GM23248 (cell line): ENCODE measurements around the gene NAALADL2. TPM values are rescaled to one million over a fixed set of nuclear protein-coding genes. Genes with fewer than 3 reads are reported as not detected.

Experiments used
- DNase-seq: peaks from one replicate; pipeline ENCODE4 v3.0.0-alpha.2; 2015
- H2AFZ ChIP-seq: fragments of 200-600 bp; sonication (generic); 2 replicates; pipeline ENCODE4 v1.6.1; 2016; ENCODE audit warnings: antibody characterized with exemption
- H3F3A ChIP-seq: fragments of 200-600 bp; sonication (generic); 2 replicates; pipeline ENCODE4 v1.6.1; 2016; ENCODE audit warnings: mild to moderate bottlenecking, antibody characterized with exemption, mixed run types; ENCODE audit not compliant: insufficient read depth
- H3K27ac ChIP-seq: fragments of 200-600 bp; sonication (generic); 2 replicates; pipeline ENCODE4 v1.5.1; 2016; ENCODE audit warnings: mild to moderate bottlenecking
- H3K27me3 ChIP-seq: fragments of 200-600 bp; sonication (generic); replicated peaks from 2 replicates; pipeline ENCODE4 v1.6.1; 2016; ENCODE audit warnings: mild to moderate bottlenecking; ENCODE audit not compliant: insufficient read depth
- H3K36me3 ChIP-seq: fragments of 200-600 bp; sonication (generic); 2 replicates; pipeline ENCODE4 v1.6.1; 2016; ENCODE audit warnings: low read depth, mild to moderate bottlenecking
- H3K4me1 ChIP-seq: fragments of 200-600 bp; sonication (generic); 2 replicates; pipeline ENCODE4 v1.6.1; 2016; ENCODE audit warnings: mild to moderate bottlenecking; ENCODE audit not compliant: insufficient read depth
- H3K4me2 ChIP-seq: fragments of 200-600 bp; sonication (generic); one replicate; pipeline ENCODE4 v1.6.1; 2016; ENCODE audit warnings: mild to moderate bottlenecking; ENCODE audit not compliant: unreplicated experiment
- H3K4me3 ChIP-seq: fragments of 200-600 bp; sonication (generic); 2 replicates; pipeline ENCODE4 v1.5.1; 2016; ENCODE audit warnings: mild to moderate bottlenecking
- H3K79me2 ChIP-seq: fragments of 200-600 bp; sonication (generic); 2 replicates; pipeline ENCODE4 v1.6.1; 2016; ENCODE audit warnings: mild to moderate bottlenecking; ENCODE audit not compliant: insufficient read depth
- H3K9ac ChIP-seq: fragments of 200-600 bp; sonication (generic); 2 replicates; pipeline ENCODE4 v1.6.1; 2016; ENCODE audit warnings: mild to moderate bottlenecking
- H3K9me2 ChIP-seq: fragments of 200-600 bp; sonication (generic); 2 replicates; pipeline ENCODE4 v1.6.1; 2016; ENCODE audit warnings: mixed run types, mild to moderate bottlenecking, moderate library complexity; ENCODE audit not compliant: insufficient read depth
- H3K9me3 ChIP-seq: fragments of 200-600 bp; sonication (generic); one replicate; pipeline ENCODE4 v1.6.1; 2017; ENCODE audit warnings: low read depth
- H4K20me1 ChIP-seq: fragments of 200-600 bp; sonication (generic); 2 replicates; pipeline ENCODE4 v1.6.0; 2016; ENCODE audit not compliant: insufficient read depth
- EZH2 ChIP-seq: fragments of 200-600 bp; sonication (generic); IDR thresholded peaks from 2 replicates; pipeline ENCODE4 v1.6.1; 2018; ENCODE audit warnings: antibody characterized with exemption, mild to moderate bottlenecking; ENCODE audit not compliant: insufficient read depth, poor library complexity, severe bottlenecking
- EZH2phosphoT487 ChIP-seq: fragments of 200-600 bp; sonication (generic); IDR thresholded peaks from 2 replicates; pipeline ENCODE4 v1.6.1; 2018; ENCODE audit warnings: antibody characterized with exemption, moderate library complexity, mild to moderate bottlenecking, low read depth; ENCODE audit not compliant: insufficient read depth
- WGBS, 2 experiments: methylation state at CpG; one replicate each; pipeline ENCODE4 v1.1.6; 2015 to 2017; ENCODE audit warnings: low lambda C conversion rate in 2 of 2, low coverage in 1 of 2; ENCODE audit errors: missing lambda C conversion rate in 2 of 2; 5-methylcytosine and 5-hydroxymethylcytosine counted together
- in situ Hi-C: fragments of 300-500 bp; cut with MboI; formaldehyde crosslinking; loops from 2 replicates; pipeline ENCODE4 v1.15.0; 2020
- polyA plus RNA-seq: library from polyadenylated mRNA; unstranded; fragments of >200 nt; fragmentation: Nextera tagmentation; extraction: Ambion mirVana; gene quantifications from 2 replicates; pipeline ENCODE4 v1.2.1, GENCODE V29; 2016
- total RNA-seq: library from RNA; depleted of rRNA; stranded (reverse); fragments of >200 nt; shearing (Covaris generic); gene quantifications from 2 replicates; pipeline ENCODE4 v1.2.3, GENCODE V29; 2014

The NAALADL2 gene
- total and polyA plus RNA-seq, 2 experiments from 2014 or later: 20.5 to 81.0 TPM

GRCh38 chr3:175484666-175485065, 625.5 kb downstream of the NAALADL2 start:
- Histone ChIP-seq H3K79me2 (no peaks in the 10 kb centered on the region), H3F3A (no peaks in the 10 kb centered on the region), H3K27ac (no peak overlapping the region), H3K9me3 (no peaks in the 10 kb centered on the region), H3K9ac (no peak overlapping the region), H3K4me2 (no peak overlapping the region), H3K4me1 (no peaks in the 10 kb centered on the region), H3K27me3 (no peaks in the 10 kb centered on the region), H4K20me1 (no peaks in the 10 kb centered on the region), H2AFZ (no peak overlapping the region), H3K9me2 (no peaks in the 10 kb centered on the region), H3K4me3 (no peak overlapping the region), H3K36me3 (no peaks in the 10 kb centered on the region)
- no peak for DNase-seq
- TF ChIP-seq EZH2 (no peak), EZH2phosphoT487 (no peak)
- in situ Hi-C loops: no loop called here
- WGBS, 2 experiments: 96 to 97% methylated on average over 2 of the region's 2 CpGs

- Histone ChIP-seq H3K36me3 (no peaks in the 10 kb centered on the region), H3K9me2 (no peaks in the 10 kb centered on the region), H3K79me2 (no peaks in the 10 kb centered on the region), H3K27ac (no peak overlapping the region), H3K9me3 (no peaks in the 10 kb centered on the region), H3F3A (no peaks in the 10 kb centered on the region), H3K4me1 (no peaks in the 10 kb centered on the region), H3K9ac (no peak overlapping the region), H2AFZ (no peak overlapping the region), H3K4me2 (no peak overlapping the region), H4K20me1 (no peaks in the 10 kb centered on the region), H3K27me3 (no peaks in the 10 kb centered on the region), H3K4me3 (no peak overlapping the region)
- 72 to 79% methylated on average over 1 of the region's 1 CpG for WGBS, 2 experiments
- no peak for DNase-seq
- TF ChIP-seq EZH2 (no peak), EZH2phosphoT487 (no peak)
- in situ Hi-C loops: no loop called here
Observed at GRCh38 chr3:175485436-175485835, 626.3 kb downstream of the NAALADL2 start.

- no peaks in the 10 kb centered on the region for H3K4me1 ChIP-seq
- H3K9me3 ChIP-seq: no peaks in the 10 kb centered on the region
- no peak overlapping the region for H2AFZ ChIP-seq
- no peaks in the 10 kb centered on the region for H3F3A ChIP-seq
- H3K27ac ChIP-seq: no peak overlapping the region
- no peak for DNase-seq
- H3K4me3 ChIP-seq: no peak overlapping the region
- H3K4me2 ChIP-seq: no peak overlapping the region
- no peaks in the 10 kb centered on the region for H3K79me2 ChIP-seq
- 86 to 88% methylated on average over 6 of the region's 6 CpGs for WGBS, 2 experiments
- H3K36me3 ChIP-seq: no peaks in the 10 kb centered on the region
- no peaks in the 10 kb centered on the region for H3K27me3 ChIP-seq
- in situ Hi-C loops: no loop called here
- H4K20me1 ChIP-seq: no peaks in the 10 kb centered on the region
- no peak for TF ChIP-seq EZH2
- TF ChIP-seq EZH2phosphoT487: no peak
- H3K9me2 ChIP-seq: no peaks in the 10 kb centered on the region
- H3K9ac ChIP-seq: no peak overlapping the region
Observed at GRCh38 chr3:175486255-175486654, 627.1 kb downstream of the NAALADL2 start.

GRCh38 chr3:175489406-175489805, 630.3 kb downstream of the NAALADL2 start:
- Histone ChIP-seq H3K4me2 (no peak overlapping the region), H3K27me3 (no peaks in the 10 kb centered on the region), H3K9ac (no peak overlapping the region), H3K4me3 (no peak overlapping the region), H3K9me3 (no peaks in the 10 kb centered on the region), H2AFZ (no peak overlapping the region), H3K36me3 (no peaks in the 10 kb centered on the region), H3K4me1 (no peaks in the 10 kb centered on the region), H4K20me1 (no peaks in the 10 kb centered on the region), H3F3A (no peaks in the 10 kb centered on the region), H3K27ac (no peak overlapping the region), H3K9me2 (no peaks in the 10 kb centered on the region), H3K79me2 (no peaks in the 10 kb centered on the region)
- 62 to 63% methylated on average over 1 of the region's 1 CpG for WGBS, 2 experiments
- DNase-seq: no peak
- in situ Hi-C loops: no loop called here
- no peak for TF ChIP-seq EZH2phosphoT487
- no peak for TF ChIP-seq EZH2

GRCh38 chr3:175493301-175493700, 634.2 kb downstream of the NAALADL2 start:
- H3K27me3 ChIP-seq: no peaks in the 10 kb centered on the region
- no peaks in the 10 kb centered on the region for H4K20me1 ChIP-seq
- WGBS, 2 experiments: 66% methylated on average over 4 of the region's 4 CpGs
- H3K4me2 ChIP-seq: no peak overlapping the region
- TF ChIP-seq EZH2phosphoT487: no peak
- no peak for TF ChIP-seq EZH2
- H3K4me1 ChIP-seq: no peaks in the 10 kb centered on the region
- no peak for DNase-seq
- no peak overlapping the region for H3K4me3 ChIP-seq
- H3K9ac ChIP-seq: no peak overlapping the region
- H3K27ac ChIP-seq: no peak overlapping the region
- H3F3A ChIP-seq: no peaks in the 10 kb centered on the region
- in situ Hi-C loops: no loop called here
- no peaks in the 10 kb centered on the region for H3K79me2 ChIP-seq
- no peaks in the 10 kb centered on the region for H3K36me3 ChIP-seq
- no peaks in the 10 kb centered on the region for H3K9me3 ChIP-seq
- H3K9me2 ChIP-seq: no peaks in the 10 kb centered on the region
- H2AFZ ChIP-seq: no peak overlapping the region
